GM13977 (cell line): ENCODE data around the gene SLC12A7.

Source experiments
- DNase-seq: peaks from one replicate; pipeline ENCODE4 v3.0.0; 2012; ENCODE audit warnings: low spot score
- CTCF ChIP-seq: IDR thresholded peaks from 2 replicates; pipeline ENCODE4 v1.5.1; 2012; ENCODE audit warnings: mild to moderate bottlenecking, control low read depth; ENCODE audit not compliant: insufficient read depth; ENCODE audit errors: extremely low read depth, missing control alignments
- in situ Hi-C: fragments of 300-500 bp; cut with MboI; formaldehyde crosslinking; loops from one replicate; pipeline ENCODE4 v1.12.0; 2022; ENCODE audit warnings: low sequenced_read_pairs, low pct_unique_long_range_greater_than_20kb, mixed read lengths, inconsistent platforms; ENCODE audit not compliant: unreplicated experiment

Gene SLC12A7

GRCh38 chr5:1156754-1157460 lies 45.0 kb upstream of the SLC12A7 start:
- TF ChIP-seq CTCF: no peak
- DNase-seq: no peak
- in situ Hi-C loops: no loop called here

GRCh38 chr5:1156033-1156753 lies 44.3 kb upstream of the SLC12A7 start:
- in situ Hi-C loops: no loop called here
- TF ChIP-seq CTCF: no peak
- no peak for DNase-seq

GRCh38 chr5:1155191-1156032 lies 43.5 kb upstream of the SLC12A7 start:
- TF ChIP-seq CTCF: no peak
- in situ Hi-C loops: no loop called here
- no peak for DNase-seq

GRCh38 chr5:1153428-1153827 lies 41.6 kb upstream of the SLC12A7 start:
- in situ Hi-C loops: no loop called here
- DNase-seq: no peak
- no peak for TF ChIP-seq CTCF

GRCh38 chr5:1152771-1153282 lies 41.0 kb upstream of the SLC12A7 start:
- no peak for DNase-seq
- TF ChIP-seq CTCF: no peak
- in situ Hi-C loops: no loop called here

- no peak for DNase-seq
- no peak for TF ChIP-seq CTCF
- in situ Hi-C loops: no loop called here
Observed at GRCh38 chr5:1152156-1152555, 40.3 kb upstream of the SLC12A7 start.
